Nucleus accumbens (tissue), 56 donors: Measurements from ENCODE around the gene VPS45.
"Not testable (repeated sequence)": the region's sequence is repeated elsewhere in the genome, so short reads cannot be mapped to it uniquely, and the experiment has no call there.

Source experiments
- DNase-seq, 56 donors: peaks; one replicate each; lab custom pipeline; 2025; lab: John Stamatoyannopoulos, UW

Gene VPS45

DNA sequence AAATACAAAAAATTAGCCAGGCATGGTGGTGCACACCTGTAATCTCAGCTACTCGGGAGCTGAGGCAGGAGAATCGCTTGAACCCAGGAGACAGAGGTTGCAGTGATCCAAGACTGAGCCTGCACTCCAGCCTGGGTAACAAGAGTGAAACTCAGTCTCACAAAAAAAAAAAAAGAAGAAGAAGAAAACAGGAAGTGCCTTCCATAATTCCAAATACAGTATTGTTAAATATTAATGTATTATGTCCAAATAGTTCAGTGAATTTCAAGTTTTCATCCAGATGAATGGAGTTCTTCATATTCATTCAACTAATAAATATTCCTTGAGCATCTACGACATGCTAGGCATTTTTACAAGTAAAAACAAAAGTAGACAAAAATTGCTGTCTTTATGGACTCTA is 115.5 kb downstream of the VPS45 start:
- no peak for DNase-seq

DNA sequence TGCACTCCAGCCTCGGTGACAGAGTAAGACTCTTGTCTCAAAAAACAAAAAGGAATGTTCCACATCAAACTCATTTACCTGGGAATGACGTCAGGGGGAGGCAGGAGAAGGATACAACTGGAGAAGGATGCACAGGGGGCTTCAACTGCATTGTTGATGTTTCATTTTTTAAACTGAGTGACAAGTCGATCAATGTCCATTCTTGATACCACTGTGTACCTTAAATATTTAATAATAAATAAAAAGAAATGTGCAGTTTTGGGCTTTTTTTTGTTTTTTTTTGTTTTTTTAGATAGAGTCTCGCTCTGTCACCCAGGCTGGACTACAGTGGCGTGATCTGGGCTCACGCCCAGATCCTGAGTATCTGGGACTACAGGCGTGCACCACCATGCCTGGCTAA is 117.9 kb downstream of the VPS45 start:
- no peak for DNase-seq

DNA sequence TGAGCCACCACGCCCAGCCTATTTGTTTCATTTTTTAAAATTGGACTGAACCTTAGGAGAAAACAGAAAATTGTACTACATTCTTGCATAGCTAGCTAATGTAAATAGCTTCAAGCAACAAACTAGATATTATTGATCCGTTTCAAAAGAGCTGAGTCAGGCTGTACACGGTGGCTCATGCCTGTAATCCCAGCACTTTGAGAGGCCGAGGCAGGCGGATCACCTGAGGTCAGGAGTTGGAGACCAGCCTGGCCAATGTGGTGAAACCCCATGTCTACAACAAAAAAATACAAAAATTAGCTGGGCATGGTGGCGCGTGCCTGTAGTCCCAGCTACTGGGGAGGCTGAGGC is 118.8 kb downstream of the VPS45 start:
- DNase-seq = not testable (repeated sequence)

DNA sequence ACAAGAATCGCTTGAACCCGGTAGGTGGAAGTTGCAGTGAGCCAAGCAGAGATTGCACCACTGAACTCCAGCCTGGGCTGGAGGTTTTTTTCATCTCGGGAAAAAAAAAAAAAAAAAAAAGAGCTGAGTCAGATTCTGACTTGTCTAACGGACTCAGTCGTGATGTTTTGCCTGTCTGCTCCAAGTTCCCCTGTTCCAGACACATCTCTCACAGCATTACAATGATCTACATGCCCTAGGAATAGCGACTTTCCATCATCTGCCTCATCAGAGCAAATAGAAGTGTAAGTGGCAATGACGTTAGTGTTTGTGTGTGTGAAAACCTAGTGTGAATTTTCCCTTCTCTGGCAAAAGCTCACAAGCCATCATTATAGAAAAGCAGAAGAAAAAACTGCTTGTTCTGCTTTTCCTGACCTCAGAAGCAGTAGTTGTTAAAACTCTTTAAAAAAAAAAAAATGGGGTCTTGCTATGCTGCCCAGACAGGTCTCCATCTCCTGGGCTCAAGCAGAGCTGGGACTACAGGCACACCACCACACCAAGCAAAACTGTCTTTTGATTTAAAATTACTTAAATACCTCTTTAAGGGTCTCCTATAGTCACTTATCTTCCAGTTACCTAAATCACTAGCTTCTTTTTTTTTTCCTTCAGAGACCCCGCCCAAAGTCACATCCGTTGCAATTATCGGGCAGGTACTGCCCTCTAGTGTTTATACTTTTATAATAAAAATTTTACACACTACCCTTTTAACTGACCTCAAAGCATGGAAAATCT is 119.4 kb downstream of the VPS45 start:
- peak in 6 of 56 donors; percentile 2 to 57 (median 28) for DNase-seq

DNA sequence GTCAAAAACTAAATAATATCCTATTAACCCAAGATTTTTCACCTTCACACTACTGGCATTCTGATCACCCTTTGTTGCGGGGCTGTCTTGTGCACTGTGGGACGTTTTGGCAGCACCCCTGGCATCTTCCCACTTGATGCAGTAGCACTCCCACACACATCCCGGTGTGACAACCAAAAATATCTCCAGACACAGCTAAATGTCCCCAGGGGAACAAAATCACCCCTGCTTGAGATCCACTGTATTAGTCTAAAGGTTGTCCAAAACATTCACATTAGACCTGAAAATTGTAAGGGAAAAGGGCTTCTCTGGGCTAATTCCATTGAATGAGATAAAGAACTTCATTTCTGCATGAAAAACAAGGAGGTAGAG is 120.0 kb downstream of the VPS45 start:
- DNase-seq = peak in 8 of 56 donors; percentile 7 to 57 (median 16)

DNA sequence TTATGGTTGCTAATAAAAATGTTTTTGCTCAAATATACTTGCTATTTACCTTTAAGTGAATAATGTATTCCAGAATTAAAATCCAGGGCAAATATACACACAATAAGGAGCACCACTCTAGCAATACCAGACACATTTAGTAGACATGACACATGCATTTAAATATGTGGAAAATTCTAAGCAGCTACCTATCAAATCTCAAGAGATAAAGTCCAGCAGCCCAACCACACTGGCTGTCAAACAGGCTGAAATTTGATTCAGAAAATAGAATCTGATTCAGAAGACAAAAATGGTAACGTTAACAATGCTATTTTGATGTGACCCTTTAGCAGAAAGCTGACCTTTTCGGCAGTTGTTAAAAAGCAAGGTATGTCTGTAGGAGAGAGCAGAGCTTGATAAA is 124.4 kb downstream of the VPS45 start:
- no peak for DNase-seq

DNA sequence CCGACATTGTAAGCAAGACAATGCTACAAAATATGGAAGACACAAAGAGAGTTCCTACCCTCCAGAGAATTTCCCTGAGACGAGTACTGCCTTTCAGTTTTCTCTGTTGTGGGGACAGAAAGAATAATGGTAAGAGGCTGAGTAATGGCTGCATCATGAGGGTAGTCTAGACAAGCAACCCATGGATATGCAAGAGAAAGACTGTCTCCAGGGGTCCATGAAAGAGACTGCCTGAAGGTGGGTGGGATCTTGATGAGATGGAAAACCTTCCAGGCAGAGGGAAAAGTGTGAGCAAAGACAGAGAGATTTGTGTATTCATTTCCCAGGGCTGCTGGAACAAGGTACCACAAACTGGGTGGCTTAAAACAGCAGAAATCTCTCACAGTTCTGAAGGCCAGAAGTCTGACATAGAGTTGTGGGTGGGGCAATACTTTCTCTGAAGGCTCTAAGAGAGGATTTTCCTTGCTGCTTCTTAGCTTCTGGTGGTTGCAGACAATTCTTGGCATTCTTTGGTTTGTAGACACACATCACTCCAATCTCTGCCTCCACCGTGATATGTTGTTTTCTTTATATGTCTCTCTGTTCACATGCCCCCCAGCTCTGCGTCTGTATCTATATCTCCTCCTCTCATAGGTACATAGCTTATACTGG is 126.9 kb downstream of the VPS45 start:
- no peak for DNase-seq
